ENCODE results near the gene MAX.
"Not testable (repeated sequence)": the region's sequence is repeated elsewhere in the genome, so short reads cannot be mapped to it uniquely, and the experiment has no call there.

MAX gene

GRCh38 chr14:65104791-65105190 lies 2.5 kb upstream of the MAX start:
- DNase-seq (ENCODE audit: low read depth): no peak

- no peak for DNase-seq (ENCODE audit: low read depth)
Measured at GRCh38 chr14:65103150-65103760, 938 bp upstream of the MAX start.

- peak; percentile 13 for DNase-seq (ENCODE audit: low read depth)
Measured at GRCh38 chr14:65101631-65102440, 481 bp downstream of the MAX start.

GRCh38 chr14:65100922-65101541 lies 1.3 kb downstream of the MAX start:
- DNase-seq (ENCODE audit: low read depth): no peak

- DNase-seq (ENCODE audit: low read depth): no peak
Measured at GRCh38 chr14:65098586-65098985, 3.7 kb downstream of the MAX start.

GRCh38 chr14:65096323-65097089 lies 5.8 kb downstream of the MAX start:
- DNase-seq (ENCODE audit: low read depth): no peak

GRCh38 chr14:65095633-65096205 lies 6.6 kb downstream of the MAX start:
- DNase-seq (ENCODE audit: low read depth): no peak

- DNase-seq (ENCODE audit: low read depth): no peak
Measured at GRCh38 chr14:65092349-65092748, 10.0 kb downstream of the MAX start.

GRCh38 chr14:65087835-65088234 lies 14.5 kb downstream of the MAX start:
- not testable (repeated sequence) for DNase-seq (ENCODE audit: low read depth)

GRCh38 chr14:65086686-65087085 lies 15.6 kb downstream of the MAX start:
- not testable (repeated sequence) for DNase-seq (ENCODE audit: low read depth)

GRCh38 chr14:65084554-65085505 lies 17.5 kb downstream of the MAX start:
- DNase-seq (ENCODE audit: low read depth): no peak

- DNase-seq (ENCODE audit: low read depth): no peak
Measured at GRCh38 chr14:65082930-65083329, 19.4 kb downstream of the MAX start.

- DNase-seq (ENCODE audit: low read depth): no peak
Measured at GRCh38 chr14:65080960-65081747, 21.2 kb downstream of the MAX start.

- no peak for DNase-seq (ENCODE audit: low read depth)
Measured at GRCh38 chr14:65079768-65080167, 22.5 kb downstream of the MAX start.

GRCh38 chr14:65079201-65079600 lies 23.1 kb downstream of the MAX start:
- DNase-seq (ENCODE audit: low read depth): no peak

GRCh38 chr14:65077318-65077717 lies 25.0 kb downstream of the MAX start:
- no peak for DNase-seq (ENCODE audit: low read depth)

GRCh38 chr14:65075628-65076325 lies 26.5 kb downstream of the MAX start:
- DNase-seq (ENCODE audit: low read depth): no peak

GRCh38 chr14:65074449-65075150 lies 27.7 kb downstream of the MAX start:
- DNase-seq (ENCODE audit: low read depth): no peak
